GM10266 (cell line): Measurements from ENCODE around the gene RPS6KC1.

Experiments used
- DNase-seq: peaks from one replicate; pipeline ENCODE4 v3.0.0; 2012; ENCODE audit errors: extremely low spot score
- TF ChIP-seq, protein P1 (sequence below): IDR thresholded peaks from 2 replicates; pipeline ENCODE4 v1.5.1; 2012; ENCODE audit warnings: mild to moderate bottlenecking, low read depth; ENCODE audit not compliant: control insufficient read depth, insufficient read depth; ENCODE audit errors: missing control alignments

The RPS6KC1 gene

DNA sequence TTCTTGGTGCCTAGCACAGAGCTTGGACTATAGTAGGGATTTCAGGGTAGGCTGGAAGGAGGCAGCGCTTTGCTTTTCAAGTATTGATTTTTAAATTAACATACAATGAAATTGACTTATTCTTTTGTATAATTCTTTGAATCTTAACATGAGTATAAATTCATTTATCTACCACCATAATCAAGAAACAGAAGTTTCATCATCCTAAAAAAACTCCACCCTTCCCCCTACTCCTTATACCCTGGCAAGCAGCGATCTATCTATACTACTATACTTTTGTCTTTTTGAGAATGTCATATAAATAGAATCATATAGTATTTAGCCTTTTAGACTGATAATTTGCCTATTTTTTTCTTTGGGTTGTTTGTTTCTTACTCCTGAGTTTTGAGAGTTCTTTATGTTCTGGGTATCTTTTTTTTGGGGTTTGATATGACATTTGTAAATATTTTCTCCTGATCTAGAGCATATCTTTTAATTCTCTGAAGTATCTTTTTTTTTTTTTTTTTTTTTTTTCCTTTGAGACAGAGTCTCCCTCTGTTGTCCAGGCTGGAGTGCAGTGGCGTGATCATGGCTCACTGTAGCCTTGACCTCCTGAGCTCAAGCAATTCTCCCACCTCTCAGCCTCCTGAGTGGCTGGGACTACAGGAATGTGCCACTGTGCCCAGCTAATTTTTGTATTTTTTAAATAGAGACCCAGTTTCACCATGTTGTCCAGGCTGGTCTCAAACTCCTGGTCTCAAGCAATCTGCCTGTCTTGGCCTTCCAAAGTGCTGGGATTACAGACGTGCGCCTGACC, 6.4 kb downstream of the RPS6KC1 start:
- no peak for DNase-seq
- TF ChIP-seq, protein P1, sequence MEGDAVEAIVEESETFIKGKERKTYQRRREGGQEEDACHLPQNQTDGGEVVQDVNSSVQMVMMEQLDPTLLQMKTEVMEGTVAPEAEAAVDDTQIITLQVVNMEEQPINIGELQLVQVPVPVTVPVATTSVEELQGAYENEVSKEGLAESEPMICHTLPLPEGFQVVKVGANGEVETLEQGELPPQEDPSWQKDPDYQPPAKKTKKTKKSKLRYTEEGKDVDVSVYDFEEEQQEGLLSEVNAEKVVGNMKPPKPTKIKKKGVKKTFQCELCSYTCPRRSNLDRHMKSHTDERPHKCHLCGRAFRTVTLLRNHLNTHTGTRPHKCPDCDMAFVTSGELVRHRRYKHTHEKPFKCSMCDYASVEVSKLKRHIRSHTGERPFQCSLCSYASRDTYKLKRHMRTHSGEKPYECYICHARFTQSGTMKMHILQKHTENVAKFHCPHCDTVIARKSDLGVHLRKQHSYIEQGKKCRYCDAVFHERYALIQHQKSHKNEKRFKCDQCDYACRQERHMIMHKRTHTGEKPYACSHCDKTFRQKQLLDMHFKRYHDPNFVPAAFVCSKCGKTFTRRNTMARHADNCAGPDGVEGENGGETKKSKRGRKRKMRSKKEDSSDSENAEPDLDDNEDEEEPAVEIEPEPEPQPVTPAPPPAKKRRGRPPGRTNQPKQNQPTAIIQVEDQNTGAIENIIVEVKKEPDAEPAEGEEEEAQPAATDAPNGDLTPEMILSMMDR: no peak

DNA sequence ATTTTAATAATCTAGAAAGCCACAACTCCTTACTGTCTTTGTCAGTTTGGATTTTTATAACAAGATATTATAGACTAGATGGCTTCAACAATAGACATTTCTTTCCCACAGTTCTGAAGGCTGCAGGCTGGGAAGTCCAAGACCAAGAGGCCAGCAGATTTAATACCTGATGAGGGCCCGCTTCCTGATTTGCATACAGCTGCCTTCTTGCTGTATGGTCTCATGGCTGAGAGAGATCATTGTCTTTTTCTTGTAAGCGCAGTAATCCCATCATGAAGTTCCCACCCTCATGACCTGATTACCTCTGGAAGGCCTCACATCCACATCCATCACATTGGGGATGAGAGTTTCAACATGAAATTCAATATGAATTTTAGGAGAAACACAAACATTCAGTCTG, 9.8 kb downstream of the RPS6KC1 start:
- DNase-seq: no peak
- TF ChIP-seq, protein P1: no peak

DNA sequence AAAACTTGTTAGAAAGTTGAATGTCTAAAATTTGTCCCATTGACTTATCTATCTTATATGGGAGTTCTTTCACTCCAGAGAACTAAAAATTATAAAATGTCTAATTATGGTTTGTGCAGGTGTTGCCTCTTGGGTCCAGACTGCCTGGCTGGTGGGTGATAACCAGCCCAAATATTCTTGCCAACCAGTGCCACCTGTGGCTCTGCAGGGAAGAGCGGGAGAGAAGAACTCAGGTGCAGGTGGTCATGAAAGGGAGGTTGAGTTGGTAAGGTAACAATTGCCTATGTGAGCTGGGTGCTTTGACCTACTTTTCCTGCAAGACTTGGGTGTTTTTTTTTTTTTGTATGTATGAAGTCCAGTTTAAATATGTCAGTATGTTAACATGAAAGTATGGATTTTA, 10.2 kb downstream of the RPS6KC1 start:
- TF ChIP-seq, protein P1: no peak
- DNase-seq: no peak

DNA sequence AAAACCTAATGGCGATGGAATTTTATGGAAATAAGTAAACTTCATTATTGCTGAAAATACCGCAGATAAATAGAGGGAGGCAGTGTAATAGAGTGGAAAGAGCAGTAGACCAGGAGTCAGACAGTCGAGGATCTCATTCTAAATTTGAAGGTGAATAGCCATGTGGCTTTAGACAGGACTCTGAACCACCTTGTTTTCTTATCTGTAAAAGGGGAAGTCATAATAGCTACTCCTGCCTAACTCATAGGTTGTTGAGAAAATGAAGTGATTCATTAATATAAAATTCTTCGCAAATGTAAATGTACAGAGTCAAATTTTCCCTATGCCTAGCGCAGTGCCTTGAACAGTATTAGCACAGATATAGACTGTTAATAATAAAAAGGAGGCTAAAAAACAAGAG, 14.8 kb downstream of the RPS6KC1 start:
- TF ChIP-seq, protein P1: no peak
- DNase-seq: no peak

DNA sequence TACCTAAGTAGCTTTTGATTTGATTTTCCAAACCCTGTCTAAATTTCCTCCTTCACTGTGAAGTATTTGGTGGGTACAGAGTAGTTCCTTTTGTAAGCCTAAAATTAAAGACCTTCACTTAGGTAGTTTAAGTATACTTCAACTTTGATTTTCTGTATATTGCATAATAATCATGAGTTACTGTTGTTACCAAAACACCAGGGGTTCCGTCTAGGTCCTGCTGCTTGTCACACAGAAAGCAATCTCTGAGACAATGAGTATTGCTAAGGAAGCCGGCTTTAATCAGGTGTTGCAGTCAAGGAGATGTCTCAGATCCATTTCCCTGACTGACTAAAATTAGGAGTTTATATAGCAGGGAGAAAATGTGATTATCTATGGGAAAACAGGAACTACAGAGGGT, 15.3 kb downstream of the RPS6KC1 start:
- no peak for DNase-seq
- TF ChIP-seq, protein P1: no peak

DNA sequence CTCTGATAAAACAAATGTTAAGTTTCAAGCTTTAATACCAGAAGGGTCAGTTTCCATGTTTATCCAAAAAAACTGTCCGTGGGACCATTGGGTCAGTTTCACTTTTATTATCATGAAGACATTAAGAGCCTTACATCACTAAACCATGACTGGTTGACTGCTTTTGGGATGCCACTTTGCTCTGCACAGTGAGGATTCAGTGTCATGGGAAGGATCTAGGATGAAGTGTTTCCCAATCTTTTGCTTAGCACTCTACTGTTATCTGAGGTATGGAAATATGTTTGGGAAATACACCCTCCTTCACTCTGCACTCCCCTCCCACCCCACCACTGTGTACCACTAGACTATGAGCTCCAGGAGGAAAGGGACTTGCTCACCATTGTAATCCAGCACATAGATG, 16.3 kb downstream of the RPS6KC1 start:
- no peak for DNase-seq
- TF ChIP-seq, protein P1: no peak

DNA sequence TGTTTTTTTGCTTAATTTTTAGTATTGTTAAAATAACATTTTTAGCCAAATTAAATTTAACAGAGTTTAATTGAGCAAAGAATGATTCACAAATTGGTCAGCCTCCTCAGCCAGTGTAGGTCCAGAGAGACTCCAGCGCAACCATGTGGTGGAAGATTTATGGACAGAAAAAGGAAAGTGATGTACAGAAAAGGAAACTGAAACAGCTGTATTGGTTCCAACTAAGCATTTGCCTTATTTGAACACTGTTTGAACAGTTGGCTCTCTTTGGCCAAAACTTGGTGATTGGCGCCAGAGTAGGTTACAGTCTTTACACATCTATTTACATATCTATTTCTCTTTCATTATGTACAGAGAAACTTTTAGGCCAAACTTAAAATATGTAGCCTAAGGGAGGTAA, 19.4 kb downstream of the RPS6KC1 start:
- DNase-seq: peak; percentile 47
- TF ChIP-seq, protein P1: peak; percentile 48
